Fibroblast of the aortic adventitia (primary cell): ENCODE measurements around the gene NUDT19. TPM values are rescaled to one million over a fixed set of nuclear protein-coding genes. Genes with fewer than 3 reads are reported as not detected.
"Not testable (repeated sequence)": the region's sequence is repeated elsewhere in the genome, so short reads cannot be mapped to it uniquely, and the experiment has no call there.

Experiments
- DNase-seq: peaks from one replicate; pipeline ENCODE4 v3.0.0-alpha.2; 2010; ENCODE audit warnings: low read depth
- H3K4me3 ChIP-seq: 2 replicates; pipeline ENCODE4 v1.5.1; 2011; ENCODE audit warnings: low read depth, mild to moderate bottlenecking, control low read depth, low read length, moderate library complexity
- total RNA-seq: library from RNA; depleted of rRNA; stranded (reverse); fragments of >200 nt; gene quantifications from 2 replicates; pipeline ENCODE4 v1.2.3, GENCODE V29; 2012; ENCODE audit warnings: low replicate concordance
- TF ChIP-seq, protein P1 (sequence below): IDR thresholded peaks from 2 replicates; pipeline ENCODE4 v1.5.1; 2011; ENCODE audit warnings: mild to moderate bottlenecking, low read length, control low read depth, inconsistent platforms; ENCODE audit not compliant: insufficient read depth

NUDT19 gene
- total RNA-seq, 1 donor: 10.2 TPM

DNA sequence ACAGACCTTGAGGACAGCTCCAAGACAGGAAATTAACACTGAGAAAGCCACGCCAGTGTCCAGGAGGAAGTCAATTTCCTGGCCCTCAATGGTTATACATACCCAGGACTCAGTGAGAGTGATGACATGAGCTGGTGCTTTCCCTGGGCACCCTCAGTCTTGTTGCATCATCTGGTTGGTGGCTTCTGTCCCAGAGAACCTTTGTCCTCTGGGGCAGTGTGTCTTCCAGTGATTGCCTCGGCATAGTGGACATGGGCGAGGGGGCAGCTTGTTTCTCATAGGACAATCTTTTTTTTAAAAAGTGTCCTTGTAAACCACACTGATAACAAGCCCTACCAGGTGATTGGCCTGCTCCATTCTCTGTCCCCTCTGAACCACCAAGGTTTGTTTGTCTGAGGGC lies 5.2 kb downstream of the NUDT19 start:
- H3K4me3 ChIP-seq, DNase-seq: not testable (repeated sequence)

DNA sequence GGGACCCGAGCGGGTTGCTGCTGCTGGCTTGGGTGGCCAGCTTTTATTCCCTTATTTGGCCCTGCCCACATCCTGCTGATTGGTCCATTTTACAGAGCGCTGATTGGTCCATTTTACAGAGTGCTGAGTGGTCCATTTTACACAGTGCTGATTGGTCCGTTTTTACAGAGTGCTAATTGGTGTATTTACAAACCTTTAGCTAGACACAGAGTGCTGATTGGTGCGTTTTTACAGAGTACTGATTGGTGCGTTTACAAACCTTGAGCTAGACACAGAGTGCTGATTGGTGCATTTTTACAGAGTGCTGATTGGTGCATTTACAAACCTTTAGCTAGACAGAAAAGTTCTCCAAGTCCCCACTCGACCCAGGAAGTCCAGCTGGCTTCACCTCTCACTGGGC lies 8.5 kb downstream of the NUDT19 start:
- not testable (repeated sequence) for DNase-seq, H3K4me3 ChIP-seq

DNA sequence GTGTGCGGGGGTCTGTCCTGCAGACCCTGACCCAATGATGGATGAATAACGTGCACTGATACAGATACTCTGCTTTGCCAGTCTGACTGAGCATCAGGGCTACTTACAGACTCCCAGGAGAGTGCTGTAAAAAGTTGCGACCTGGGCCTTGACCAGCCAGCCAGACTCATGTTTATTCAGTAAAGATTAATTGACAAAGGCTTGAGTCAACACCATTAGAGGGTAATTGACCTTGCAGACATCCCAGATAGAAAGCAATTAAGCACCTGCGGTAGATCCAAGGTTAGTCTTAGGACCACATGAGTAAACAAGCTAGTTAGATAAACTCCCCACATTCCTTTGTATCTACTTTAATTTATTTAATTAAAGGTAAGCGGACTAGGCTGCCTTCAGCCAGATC lies 10.4 kb downstream of the NUDT19 start:
- TF ChIP-seq, protein P1, sequence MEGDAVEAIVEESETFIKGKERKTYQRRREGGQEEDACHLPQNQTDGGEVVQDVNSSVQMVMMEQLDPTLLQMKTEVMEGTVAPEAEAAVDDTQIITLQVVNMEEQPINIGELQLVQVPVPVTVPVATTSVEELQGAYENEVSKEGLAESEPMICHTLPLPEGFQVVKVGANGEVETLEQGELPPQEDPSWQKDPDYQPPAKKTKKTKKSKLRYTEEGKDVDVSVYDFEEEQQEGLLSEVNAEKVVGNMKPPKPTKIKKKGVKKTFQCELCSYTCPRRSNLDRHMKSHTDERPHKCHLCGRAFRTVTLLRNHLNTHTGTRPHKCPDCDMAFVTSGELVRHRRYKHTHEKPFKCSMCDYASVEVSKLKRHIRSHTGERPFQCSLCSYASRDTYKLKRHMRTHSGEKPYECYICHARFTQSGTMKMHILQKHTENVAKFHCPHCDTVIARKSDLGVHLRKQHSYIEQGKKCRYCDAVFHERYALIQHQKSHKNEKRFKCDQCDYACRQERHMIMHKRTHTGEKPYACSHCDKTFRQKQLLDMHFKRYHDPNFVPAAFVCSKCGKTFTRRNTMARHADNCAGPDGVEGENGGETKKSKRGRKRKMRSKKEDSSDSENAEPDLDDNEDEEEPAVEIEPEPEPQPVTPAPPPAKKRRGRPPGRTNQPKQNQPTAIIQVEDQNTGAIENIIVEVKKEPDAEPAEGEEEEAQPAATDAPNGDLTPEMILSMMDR: no peak
- no peak overlapping the region for H3K4me3 ChIP-seq
- DNase-seq: no peak

DNA sequence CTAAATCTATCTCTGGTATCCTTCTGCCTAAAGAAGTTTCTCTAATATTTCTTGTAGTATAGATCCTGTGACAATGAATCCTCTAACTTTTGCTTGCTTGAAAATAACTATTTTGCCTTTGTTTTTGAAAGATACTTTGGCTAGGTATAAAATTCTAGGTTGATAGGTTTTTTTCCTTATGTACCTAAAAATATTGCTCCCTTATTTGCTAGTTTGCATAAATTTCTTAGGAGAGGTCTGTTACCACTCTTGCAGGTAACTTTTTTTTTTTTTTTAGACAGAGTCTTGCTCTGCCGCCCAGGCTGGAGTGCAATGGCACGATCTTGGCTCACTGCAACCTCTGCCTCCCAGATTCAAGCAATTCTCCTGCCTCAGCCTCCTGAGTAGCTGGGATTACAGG lies 12.4 kb downstream of the NUDT19 start:
- not testable (repeated sequence) for H3K4me3 ChIP-seq, DNase-seq

DNA sequence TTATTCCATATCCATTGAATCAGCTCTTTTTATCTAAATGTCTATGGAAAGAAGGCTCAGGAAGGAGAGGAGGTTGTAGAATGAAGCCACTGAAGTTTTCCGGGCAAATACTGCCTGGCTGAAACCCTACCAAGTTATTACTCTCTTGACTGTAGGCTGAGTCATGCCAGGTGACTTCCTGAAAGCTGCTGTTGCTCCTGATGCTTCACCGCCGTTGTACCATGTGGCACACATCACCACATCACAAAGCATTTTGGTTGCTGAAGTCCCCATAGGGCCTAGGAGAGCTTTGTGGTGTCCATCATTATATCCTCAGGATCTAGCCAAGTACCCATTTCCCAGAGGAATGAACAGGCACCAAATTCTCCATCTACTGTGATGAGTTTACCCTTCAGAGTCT lies 16.8 kb downstream of the NUDT19 start:
- TF ChIP-seq, protein P1: no peak

DNA sequence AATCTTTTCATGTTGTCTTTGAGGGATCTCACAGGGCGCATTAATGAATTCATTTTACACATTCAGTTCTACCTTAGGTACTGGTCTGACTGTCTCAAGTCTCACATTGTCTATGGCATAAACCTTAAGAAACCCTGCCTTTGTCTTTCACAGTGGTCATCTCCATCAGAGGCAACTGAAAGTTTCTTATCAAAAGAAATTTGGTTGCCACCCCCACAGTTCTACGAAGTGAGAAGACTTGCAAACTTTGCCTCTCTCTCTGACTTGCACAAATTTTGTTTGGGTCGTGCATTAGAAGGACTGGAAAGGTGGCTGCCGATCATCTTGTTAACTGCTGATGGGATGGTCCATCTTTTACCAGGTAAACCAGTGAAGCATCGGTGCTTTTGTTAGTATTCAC lies 17.4 kb downstream of the NUDT19 start:
- DNase-seq: no peak
- no peak overlapping the region for H3K4me3 ChIP-seq
- TF ChIP-seq, protein P1: no peak

More for the DNA sequence above, 16.8 kb downstream of the NUDT19 start:
- DNase-seq: no peak
- no peak overlapping the region for H3K4me3 ChIP-seq

DNA sequence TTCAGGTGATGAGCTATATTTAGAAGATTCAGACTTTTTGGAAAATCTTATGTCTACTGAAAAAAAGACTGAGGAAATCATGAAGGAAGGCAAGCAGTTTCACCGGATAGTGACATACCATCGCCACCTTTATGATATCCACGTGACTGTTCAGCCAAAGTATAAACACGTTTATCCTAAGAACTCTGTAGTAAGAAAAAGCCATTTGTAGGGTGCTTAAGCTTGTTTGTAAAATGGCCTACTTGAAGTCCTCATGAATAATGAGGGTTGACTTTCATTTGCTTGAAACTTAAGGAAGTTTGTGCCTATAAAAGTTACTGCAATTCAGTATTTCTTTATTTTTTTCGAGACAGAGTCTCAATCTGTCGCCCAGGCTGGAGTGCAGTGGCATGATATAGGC lies 20.1 kb downstream of the NUDT19 start:
- no peak for DNase-seq
- TF ChIP-seq, protein P1: no peak
- no peak overlapping the region for H3K4me3 ChIP-seq

DNA sequence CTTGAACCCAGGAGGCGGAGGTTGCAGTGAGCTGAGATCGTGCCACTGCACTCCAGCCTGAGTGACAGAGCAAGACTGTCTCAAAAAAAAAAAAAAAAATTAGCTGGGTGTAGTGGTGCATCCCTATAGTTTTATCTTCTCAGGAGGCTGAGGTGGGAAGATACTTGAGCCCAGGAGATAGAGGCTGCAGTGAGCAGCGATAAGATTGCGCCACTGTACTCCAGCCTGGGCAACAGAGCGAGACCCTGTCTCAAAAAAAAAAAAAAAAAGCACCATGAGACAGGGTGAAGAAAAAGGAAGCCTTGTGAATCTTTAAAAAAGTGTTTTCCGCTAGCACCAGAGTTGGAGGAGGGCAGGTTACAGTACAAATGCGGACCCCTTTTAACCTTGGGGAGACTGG lies 24.6 kb downstream of the NUDT19 start:
- H3K4me3 ChIP-seq, DNase-seq: not testable (repeated sequence)

DNA sequence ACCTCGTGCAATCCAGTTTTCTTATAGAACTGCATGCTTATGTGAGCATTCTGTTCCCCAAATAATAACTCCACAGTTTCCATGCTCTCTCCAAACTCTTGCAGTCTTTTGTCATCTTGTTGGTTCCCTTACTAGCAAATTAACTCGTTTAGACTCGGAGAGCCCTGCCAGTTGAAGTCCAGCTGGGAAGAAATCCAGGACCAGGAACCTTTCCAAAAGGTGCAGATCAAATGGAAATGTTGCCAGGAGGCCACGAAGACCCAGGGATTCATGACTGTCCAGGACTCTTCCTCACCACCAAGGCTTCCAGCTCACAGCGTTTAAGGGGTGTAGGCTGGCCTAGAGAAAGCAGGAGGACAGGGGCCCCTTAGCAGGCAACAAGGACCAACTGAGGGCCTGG lies 25.9 kb downstream of the NUDT19 start:
- TF ChIP-seq, protein P1: no peak
- H3K4me3 ChIP-seq: no peak overlapping the region
- DNase-seq: no peak
